NCI-H2029 treated with DMSO at 0.1 percent for 48 hours (cell line): ENCODE measurements around the gene SPIRE1.
"Not testable (repeated sequence)": the region's sequence is repeated elsewhere in the genome, so short reads cannot be mapped to it uniquely, and the experiment has no call there.

Experiments used
- DNase-seq: peaks from one replicate; lab custom pipeline; 2025; lab: John Stamatoyannopoulos, UW

Gene SPIRE1

DNA sequence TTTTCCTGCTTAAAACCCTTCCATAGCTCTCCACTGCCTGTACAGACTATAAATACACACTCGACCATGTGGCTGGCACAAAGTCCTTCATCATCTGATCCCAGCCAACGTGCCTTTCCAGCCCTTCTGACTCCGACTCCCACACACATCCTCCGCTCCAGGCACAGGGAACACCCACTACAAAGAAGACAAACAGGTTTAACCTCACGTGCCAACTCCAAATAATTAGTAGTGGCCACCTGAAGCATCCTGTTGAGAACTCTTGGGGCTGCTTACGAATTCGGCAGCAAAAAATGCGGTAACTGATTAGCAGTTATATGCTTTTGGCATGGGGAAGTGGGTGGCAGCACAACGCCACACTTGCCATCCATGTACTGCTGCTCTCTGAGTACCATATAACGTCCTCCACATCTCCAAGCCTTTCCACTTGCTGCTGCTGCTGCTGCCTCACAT, 12.1 kb downstream of the SPIRE1 start:
- peak; percentile 91 for DNase-seq

DNA sequence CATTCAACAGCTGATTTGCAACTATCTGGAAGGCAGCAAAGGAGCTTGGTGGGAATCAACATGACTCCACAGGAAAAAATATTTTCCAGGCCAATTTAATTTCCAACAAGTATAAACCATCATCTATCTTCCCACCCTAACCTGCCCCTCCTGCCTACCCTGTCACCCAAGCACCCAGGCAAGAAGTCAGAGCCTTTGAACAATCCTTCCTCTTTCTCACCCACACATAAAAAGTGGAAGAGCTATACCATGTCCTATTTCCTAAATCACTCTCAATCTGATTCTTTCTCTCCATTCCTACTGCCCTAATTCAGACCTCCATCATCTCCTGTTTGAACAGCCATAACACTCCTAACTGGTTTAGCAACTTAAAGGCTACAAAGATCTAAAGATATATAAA, 12.7 kb downstream of the SPIRE1 start:
- no peak for DNase-seq

DNA sequence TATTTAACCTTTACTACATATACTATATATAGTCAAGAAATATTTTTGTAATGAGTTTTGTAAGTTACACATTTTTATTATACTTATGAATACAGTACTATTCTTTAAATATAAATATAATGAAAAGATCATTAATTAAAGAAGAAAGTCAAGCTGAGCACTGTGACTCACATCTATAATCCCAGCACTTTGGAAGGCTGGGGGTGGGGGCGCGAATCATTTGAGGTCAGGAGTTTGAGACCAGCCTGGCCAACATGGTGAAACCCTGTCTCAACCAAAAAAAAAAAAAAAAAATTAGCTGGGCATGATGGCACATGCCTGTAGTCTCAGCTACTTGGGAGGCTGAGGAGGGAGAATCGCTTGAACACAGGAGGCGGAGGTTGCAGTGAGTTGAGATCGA, 14.2 kb downstream of the SPIRE1 start:
- not testable (repeated sequence) for DNase-seq

DNA sequence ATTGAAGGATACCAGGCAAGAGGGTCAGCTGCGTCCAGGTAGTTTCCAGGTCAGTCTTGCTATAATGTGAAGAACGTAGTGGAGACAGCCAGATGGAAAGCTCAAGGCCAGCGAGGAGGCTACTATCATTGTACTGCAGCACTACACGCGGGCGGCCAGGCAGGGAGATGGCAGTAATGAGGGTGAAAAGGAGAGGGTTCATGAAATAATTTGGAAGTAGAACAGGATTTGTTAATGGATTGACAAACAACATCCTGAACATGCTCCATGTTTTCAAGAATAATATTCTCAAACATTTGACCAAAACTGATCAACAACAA, 17.1 kb downstream of the SPIRE1 start:
- DNase-seq = no peak

DNA sequence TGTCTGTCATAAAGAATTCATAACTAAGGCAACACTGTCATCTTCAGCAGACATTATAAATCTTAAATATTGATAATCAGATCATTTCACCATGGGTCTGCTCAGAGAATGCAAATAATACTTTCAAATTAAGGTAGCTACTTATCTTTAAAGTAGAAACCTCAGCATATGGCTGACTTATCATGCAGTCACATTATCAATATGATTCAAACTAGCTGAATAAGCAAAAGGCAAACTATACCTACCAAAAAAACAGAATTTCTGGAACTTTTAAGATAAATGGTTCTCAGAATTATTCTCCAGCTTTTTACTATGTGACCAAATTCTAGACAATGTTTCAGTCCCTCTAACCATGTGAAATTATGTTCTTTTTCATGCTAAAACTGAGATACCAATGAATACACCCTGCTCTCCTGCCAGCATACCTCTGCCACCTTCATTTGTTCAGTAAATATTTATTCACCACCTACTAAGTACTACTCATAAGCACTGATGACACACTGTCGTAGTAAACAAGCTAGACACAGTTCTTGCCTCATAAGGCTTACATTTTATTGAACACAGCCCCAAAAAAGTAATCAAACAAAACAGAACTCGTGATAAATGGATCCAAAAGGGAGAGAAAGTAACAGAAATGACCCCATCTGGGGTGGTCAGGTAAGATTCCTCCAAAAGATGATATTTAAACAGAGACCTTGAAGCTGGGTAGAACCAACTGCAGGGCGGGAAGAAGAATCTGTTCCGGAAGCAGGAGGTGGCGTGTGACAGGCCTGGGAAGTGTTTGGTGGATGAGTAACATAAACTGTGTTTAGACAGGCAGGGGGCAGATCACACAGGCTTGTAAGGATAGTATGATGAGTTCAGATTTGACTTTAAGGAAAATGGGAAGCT, 17.7 kb downstream of the SPIRE1 start:
- DNase-seq = no peak

DNA sequence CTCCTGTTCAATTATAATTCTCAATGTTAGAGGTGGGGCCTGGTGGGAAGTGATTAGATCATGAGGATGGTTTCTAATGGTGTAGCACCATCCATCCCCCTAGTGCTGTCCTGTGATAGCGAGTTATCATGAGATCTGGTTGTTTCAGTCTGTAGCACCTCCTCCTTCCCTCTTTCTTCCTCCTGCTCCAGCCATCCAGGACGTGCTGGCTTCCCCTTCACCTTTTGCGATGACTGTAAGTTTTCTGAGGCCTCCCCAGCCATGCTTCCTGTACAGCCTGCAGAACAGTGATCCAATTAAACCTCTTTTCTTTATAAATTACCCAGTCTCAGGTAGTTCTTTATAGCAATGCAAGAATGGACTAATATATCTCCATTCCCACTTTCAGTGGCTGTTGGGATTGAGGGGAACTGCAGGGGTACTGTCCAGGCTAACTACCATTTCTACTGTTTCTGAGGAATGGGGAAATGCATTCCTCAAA, 19.2 kb downstream of the SPIRE1 start:
- DNase-seq = no peak

DNA sequence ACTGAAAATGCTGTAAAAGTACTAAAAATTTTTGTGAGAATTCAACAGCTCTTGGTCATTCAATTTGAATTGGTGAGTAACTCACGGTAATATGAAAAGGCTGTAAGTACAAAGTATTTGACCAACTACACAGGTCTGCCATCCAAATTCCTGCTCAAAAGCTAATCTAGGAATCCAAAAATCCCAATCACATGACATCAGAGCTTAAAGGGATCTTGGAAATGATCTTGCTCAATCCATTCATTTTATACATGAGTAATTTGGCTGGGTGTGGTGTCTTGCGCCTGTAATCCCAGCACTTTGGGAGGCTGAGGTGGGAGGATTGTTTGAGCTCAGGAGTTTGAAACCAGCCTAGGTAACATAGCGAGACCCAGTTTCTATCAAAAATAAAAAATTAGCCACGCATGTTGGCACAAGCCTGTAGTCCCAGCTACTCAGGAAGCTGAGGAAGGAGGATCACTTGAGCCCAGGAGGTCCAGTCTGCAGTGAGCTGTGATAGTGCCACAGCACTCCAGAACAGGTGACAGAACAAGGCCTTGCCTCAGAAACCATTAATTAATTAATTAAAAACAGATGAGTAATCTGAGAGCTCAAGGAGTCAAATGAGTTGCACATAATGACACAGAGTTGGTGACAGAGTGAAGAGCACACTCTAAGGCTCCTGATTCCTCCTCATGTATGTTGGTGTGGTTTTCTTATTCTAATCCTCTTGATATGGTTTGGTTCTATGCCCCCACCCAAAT, 19.8 kb downstream of the SPIRE1 start:
- DNase-seq = no peak

DNA sequence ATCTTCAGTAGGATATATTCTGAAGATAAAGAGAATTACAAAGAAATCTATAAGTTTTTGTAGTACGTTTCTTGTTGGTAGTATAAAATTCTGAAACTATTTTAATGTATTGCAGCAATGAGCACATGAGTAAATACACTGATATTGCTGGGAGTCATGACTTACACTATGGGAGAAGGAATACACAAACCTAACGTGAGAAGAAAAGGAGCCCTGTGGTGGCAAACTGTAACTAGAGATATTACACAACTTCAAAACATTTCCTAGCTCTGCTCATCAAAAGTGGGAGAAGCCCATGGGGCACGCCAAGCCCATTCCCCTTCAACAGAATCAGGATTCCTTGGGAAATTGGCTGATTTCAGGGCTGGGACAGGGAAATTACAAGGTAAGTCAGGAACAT, 20.5 kb downstream of the SPIRE1 start:
- no peak for DNase-seq

DNA sequence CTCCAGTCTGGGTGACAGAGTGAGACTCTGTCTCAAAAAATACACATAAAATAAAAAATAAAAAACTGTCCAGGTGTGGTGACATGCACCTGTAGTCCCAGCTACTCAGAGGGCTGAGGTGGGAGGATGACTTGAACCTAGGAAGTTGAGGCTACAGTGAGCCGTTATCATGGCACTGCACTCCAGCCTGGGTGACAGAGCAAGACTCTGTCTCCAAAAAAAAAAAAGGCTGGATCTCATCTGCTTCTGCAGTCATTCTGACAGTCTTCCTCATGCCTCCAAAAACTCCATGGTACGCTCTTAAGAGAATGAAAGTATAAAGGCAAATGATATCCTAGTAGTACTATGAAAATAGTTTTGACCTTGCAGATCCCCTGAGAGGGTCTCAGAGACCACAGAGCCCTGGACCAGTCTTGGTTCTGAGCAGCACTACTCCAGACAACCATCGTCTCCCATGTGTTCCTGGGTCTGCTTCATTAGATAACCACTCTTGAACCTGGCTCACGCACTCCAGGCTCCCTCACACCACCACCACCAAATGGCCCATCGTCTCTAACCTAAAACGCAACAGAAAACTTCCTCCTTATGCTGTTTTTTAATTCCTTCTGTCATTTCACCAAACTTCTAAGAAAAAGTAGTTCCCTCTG, 26.0 kb downstream of the SPIRE1 start:
- DNase-seq = no peak

DNA sequence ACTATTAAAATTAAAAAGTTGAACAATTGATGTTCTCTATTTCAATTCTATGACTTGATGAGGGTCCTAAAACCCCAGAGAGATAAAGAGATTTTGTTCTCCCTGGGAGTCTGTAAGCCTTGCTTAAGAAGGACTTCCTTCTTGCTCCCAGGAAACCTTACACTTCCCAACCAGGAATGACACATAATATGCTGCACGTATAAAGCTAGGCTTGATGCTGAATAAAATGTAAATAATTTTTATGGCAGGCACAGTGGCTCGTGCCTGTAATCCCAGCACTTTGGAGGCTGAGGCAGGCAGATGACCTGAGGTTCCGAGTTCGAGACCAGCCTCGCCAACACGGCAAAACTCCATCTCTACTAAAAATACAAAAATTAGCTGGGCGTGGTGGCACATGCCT, 27.8 kb downstream of the SPIRE1 start:
- DNase-seq = no peak

DNA sequence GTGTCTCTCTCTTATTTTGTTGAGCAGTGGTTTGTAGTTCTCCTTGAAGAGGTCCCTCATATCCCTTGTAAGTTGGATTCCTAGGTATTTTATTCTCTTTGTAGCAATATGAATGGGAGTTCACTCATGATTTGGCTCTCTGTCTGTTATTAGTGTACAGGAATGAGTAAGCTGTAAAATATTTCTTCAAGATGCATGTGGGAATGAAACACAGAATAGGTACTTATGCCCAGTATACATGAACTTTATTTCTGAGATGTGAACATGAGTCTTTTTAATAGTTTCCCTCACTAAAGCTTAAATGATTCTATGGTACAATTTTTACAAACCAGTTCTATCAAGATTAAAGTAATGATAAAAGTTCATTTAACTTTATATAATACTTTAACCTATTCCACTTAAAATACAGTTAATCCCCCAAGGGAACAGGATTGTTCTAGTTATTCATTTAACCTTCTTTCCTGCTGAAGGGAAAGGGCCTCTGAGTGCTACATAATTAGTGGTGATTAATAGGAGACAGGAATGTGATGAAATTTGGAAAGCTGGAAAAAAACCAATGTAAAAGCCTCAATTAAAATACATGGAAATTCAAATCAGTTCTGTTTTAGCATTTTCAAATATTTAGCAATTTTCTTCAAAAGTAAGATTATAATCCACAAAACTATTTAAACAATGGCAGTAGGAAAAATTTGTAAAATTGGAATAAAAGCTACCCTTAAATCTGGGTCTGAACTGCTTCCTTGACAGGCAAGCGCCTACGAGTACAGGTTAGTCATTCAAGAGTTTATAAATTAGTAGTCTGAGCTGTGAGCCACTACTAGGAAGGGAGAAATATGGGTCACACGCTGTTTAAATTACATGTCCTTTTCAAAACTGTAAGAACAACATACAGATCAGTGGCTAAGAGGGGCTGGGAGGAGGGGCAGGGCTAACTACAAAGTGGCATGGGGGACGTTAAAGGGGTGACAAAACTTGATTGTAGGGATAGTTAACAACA, 28.9 kb downstream of the SPIRE1 start:
- DNase-seq = no peak

DNA sequence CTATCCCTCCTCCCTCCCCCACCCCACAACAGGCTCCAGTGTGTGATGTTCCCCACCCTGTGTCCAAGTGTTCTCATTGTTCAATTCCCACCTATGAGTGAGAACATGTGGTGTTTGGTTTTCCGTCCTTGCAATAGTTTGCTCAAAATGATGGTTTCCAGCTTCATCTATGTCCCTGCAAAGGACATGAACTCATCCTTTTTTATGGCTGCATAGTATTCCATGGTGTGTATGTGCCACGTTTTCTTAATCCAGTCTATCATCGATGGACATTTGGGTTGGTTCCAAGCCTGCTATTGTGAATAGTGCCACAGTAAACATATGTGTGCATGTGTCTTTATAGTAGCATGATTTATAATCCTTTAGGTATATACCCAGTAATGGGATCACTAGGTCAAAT, 30.7 kb downstream of the SPIRE1 start:
- not testable (repeated sequence) for DNase-seq

DNA sequence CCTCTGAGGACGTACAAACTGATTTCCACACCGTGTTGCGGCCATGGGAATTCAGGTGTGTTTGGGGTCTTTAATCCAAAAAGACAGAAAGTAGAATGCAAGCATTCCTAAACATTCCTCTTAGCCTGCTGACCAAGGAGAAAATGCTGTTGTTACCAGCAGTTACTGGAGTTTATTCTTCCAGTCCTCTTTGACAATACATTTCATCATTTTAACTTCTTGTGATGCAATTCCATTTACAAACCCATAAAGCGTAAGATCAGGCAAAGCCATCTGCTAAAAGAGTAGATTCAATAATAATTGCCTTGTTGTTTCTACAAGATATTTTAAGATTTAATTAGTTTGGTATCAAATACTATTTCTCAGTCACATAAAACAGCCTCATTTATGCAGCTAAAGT, 32.7 kb downstream of the SPIRE1 start:
- DNase-seq = no peak

DNA sequence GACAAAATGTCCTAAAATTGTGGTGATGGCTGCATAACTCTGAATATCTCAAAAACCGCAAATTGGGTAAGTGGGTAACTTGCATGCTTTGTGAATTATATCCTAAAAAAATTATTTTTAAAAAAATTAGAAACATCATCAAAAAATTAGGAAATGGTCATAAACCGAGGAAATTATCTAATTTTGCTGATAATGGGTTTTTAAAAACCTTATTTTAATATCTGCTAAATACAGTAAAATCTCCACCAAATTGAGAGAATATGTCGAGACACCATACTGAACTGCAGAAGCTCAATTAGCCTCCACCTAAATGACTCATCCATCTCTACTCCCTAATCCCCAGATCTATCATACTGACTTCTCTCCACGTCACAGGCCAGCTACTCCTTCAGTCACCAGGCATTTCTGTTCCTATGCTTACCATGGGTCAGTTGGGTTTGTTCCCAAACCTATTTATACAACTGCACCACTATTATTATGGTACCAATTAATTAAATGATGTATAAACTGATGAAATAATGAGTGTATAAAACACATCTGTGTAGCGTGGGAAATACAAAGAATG, 36.1 kb downstream of the SPIRE1 start:
- no peak for DNase-seq

DNA sequence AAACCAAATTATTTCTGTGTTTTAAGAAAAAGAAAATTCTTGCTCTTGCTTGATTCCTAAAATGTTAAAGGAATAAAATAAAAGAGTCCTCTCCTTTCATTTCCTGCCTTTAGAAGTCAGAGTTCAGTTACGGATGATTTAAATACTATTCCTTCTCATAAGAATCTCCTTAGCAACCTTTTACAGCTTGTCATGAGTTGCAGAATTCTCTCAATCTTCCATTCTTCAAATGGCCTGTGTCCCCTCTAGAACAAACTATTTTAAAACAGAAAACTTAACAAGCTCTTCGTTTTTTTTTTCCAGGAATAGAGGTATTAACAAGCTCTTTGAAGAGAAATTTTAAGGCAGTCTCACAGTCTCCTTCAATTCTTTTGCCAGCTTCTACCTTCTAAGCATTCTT, 42.2 kb downstream of the SPIRE1 start:
- no peak for DNase-seq

DNA sequence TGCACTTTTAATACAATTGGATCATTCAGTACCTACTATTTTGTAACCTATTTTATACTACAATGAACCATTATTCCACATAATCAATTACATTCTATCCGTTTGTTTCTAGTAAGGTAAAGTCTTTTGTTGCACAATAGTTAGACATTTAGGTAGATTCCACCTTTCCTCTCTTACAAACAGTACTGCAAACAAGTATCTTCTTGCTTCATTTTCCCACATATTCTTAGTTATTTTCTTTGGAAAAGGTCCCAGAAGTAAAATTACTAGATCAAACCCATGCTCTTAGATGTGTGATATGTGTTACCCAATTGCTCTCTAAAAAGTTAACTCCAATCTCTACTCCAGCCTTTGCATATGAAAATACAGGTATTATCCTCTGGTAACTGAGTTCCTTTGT, 49.6 kb downstream of the SPIRE1 start:
- no peak for DNase-seq

DNA sequence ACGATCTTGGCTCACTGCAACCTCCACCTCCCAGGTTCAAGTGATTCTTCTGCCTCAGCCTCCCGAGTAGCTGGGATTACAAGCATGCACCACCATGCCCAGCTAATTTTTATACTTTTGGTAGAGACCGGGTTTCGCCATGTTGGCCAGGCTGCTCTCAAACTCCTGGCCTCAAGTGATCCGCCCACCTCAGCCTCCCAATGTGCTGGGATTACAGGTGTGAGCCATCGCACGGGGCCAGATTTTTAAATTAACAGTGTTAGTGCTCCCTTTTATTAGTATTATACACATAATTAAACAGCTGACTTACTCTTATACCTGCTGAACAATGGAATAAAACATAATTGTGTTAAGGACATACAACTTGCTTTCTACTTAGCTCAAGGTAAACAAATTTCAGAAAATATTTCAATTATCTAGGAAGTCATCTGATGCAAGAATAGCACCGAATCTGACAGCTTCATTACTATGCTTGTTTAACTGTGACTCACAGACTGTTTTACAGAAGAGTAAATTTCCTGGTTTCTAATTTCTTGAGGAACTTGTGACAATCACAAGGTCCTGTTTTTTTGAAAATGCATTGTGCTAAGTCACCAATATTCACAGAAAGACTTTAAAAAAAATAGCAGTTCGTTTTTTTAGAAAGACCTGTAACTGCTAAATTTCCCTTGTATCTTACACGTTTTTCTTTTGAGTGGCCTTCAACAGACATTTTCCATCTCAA, 51.2 kb downstream of the SPIRE1 start:
- DNase-seq = no peak

DNA sequence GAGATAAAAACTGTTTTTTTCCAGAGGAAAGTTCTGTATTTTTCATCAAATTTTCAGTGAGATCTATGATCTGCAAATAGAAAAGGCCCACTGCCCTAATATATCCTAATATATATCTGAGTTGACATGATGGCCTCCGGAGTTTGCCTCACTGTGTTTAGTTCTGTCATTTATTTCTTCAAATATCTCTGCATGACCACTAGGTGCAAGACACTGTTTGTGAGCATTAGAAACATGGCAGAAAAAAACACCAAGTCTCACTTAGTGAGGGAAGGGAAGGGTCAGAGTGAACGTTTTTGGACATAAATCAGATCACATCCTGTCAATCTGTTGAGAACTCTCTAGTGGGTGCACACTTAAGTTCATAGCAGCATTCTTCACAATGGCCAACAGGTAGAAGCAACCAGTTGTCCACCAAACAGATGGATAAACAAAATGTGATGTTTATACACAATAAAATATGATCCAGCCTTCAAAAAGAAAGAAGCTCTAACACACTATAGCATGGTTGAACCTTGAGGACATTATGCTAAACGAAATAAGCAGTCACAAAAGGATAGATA, 53.4 kb downstream of the SPIRE1 start:
- no peak for DNase-seq

DNA sequence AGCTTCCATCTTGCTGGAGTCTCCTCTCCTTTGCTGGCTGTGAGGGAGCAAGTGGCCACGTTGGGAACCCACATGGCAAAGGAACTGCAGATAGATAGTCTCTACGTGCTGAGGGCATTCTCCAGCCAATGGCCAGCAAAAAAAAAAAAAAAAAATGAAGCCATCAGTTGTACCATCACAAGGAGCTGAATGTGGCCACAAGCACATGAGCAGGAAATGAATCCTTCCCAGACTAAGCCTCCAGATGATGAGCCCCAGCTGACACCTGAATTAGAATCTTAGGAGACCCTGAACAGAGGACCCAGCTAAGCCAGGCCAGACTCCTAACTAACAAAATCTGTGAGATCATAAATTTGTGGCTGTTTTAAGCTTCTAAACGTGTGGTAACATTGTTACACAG, 57.9 kb downstream of the SPIRE1 start:
- no peak for DNase-seq

DNA sequence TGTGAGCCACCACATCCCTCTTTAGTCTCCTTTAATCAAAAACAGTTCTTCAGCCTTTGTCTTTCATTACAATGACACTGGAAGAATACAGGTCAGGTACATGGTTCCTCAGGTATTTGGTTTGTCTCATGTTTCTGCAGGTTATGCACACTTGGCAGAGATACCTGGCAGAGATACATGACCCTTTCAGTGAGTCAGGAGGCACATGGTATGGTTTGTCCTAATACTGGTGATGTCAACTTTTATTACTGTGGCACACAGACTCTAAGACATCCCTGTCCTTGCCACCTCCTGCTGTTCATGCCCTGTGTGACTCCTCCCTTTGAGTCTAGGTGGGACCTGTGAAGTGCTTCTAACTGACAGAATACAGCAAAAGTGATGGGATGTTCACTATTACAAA, 58.4 kb downstream of the SPIRE1 start:
- DNase-seq = peak; percentile 79
